GM18873 (cell line): ENCODE measurements around the gene ETS2.

ENCODE experiments used
- ATAC-seq: cut with Tn5 transposase; IDR thresholded peaks from one replicate; pipeline ENCODE4 v1.9.1; 2021; ENCODE audit warnings: mild to moderate bottlenecking, moderate library complexity, moderate number of reproducible peaks; ENCODE audit not compliant: unreplicated experiment, low FRiP score

ETS2 gene

GRCh38 chr21:38800046-38800758, 5.5 kb upstream of the ETS2 start:
- ATAC-seq, result no peak

GRCh38 chr21:38800924-38801744, 4.6 kb upstream of the ETS2 start:
- no peak for ATAC-seq

- no peak for ATAC-seq
These were observed 3.4 kb upstream of the ETS2 start for GRCh38 chr21:38802050-38803026.

- no peak for ATAC-seq
These were observed 2.6 kb upstream of the ETS2 start for GRCh38 chr21:38803075-38803660.

DNA sequence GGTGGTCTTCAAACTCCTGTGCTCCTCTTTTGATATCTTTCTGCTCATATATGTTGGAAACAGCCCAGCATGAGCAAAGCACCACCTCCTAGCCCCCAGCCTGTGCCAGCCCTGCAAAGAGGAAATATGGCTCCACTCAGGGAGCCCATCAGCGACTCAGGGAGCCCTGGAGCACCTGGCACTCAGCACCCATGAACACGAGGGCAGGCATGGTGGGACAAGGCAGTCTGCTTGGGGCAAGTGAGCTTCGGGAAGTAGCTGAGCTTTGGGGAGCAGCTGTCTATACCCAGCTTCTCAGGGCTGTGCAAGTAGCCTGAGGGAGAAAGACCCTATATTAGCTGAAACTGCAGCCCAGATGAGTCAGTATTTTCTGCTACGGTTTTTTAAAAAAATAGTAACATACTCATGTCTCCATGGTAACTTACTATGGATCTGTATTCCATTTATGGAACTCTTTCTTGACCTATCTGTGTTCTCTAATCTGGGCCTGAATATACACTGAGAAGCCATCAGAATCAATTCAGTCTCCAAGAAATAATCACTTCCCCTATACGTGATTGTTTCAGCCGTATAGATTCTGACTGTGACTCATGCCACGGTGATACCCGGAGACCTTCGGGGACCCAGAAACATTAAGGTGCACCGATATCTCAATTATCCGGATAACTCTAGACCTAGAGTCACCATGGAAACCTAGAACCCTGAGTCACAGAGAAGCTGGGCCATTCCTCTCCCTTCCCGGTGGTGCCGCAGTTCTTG, 1.5 kb upstream of the ETS2 start:
- ATAC-seq, result no peak

GRCh38 chr21:38804789-38805327, 871 bp upstream of the ETS2 start:
- no peak for ATAC-seq

- ATAC-seq, result no peak
These were observed 618 bp downstream of the ETS2 start for GRCh38 chr21:38806153-38806941.

DNA sequence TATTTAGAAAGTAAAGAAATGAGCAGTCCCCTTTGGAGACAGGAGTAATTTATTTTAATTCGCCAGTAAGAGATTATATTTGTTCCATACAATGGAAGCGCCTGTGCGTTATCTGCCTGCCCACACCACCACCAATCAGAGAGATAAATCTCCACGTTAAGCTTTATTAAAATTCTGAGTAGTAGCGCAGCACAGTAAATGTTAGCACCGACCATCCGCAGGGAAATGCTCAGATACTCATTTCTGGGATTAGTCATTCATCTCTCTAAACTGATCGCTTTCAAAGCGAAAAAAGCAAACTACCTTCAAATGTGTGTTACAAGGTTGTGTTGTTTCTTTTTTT, 1.2 kb downstream of the ETS2 start:
- ATAC-seq, result no peak

DNA sequence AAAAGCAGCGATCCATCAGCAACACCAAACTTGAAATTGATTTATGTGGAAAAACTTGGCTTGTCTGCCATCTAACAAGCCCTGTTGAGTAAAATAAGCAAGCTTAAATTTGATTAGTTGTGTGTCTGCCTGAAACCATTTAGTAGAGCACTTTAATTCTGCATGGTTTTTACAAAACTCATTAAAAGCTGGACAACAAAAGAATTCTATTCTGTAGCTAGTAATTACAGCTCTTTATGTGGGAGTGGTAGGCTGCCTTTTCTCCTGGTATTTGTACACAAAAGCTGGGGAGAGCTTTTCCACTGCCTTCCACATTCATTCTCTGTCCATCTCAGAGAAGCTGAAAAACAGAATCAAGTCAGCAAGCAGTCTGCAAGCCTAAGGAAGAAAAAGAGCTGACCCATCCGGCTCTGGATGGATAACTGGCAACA, 1.7 kb downstream of the ETS2 start:
- no peak for ATAC-seq

DNA sequence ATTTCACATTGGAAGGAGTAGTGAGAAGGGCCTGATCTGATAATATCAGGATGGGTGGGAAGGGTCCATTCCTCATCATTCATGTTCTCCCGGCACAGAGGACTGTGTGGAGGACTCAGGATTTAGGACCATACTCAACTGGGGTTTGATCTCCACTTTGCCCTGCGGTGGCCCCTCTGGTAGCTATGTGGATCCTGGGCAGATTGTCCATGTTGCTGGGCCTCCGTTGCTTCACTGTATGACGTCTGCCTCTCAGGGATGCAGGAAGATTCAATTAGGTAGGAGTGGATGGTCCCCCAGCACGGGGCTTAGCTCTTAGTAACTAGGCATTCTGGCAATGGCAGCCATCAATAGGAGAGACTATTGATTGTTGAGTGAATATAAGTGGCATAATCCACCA, 2.3 kb downstream of the ETS2 start:
- no peak for ATAC-seq

DNA sequence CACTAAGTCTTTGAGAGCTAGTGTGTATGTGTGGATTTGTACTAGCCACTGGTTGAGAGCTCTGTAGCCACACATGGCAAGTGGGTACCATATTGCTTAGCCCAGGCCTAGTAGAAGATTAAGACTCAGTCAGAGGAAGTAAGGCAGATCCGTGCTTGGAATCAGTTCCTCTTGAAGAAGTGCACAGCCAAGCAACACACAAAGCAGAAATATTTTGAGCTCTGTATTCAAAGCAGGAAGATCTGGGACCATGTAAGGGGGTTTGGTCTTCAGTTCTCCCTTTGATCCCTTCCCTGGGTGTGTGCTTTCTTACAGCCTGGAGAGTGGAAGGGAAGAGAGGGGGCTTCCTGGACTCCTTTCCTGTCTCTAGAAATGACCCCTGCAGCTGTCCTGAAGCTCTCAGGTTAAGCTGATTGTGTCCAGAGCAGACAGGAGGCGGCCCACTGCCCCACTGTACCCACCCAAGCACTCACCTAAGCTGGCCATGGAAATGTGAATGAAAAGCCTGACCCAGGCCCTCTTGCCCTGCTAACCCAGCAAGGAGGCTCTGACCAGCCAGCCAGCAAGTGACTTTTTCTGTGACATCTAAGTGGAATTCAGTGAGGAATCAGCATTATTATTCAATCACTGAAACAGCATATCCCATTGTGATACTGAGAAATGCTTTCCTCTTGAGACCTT, 3.6 kb downstream of the ETS2 start:
- no peak for ATAC-seq

DNA sequence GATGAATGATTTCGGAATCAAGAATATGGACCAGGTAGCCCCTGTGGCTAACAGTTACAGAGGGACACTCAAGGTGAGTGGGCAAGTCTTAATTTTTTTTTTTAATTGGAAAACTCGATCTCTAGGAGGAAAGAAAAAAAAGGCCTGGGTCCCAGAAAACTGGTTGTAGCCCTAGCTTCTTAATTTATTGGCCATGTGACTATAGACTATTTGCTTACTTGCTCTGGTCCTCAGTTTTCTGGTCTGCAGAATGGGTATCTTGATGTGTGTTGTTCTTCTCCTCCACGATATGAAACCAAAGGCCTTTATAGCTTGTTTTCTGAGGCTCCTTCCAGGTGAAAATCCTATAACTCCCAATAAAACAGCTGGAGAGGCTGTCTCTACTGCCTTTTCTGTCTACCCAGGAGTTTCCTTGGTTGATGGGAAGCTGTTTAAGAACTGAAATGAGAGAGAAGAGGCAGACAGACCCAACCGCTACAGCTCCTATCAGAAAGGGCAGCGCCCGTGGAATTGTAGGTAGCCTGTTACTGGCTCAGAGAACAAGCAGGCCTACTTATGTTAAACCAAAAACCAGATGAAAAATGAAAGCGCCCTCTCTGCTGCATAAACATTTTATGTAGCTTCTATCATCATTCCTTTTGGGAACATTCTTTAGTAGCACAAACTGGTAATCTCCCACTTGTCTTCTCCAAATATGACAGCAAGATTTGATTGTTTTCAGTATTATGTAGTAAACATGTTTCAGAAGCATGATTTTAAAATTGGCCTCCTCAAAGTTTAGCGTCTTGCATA, 4.5 kb downstream of the ETS2 start:
- ATAC-seq, result no peak

DNA sequence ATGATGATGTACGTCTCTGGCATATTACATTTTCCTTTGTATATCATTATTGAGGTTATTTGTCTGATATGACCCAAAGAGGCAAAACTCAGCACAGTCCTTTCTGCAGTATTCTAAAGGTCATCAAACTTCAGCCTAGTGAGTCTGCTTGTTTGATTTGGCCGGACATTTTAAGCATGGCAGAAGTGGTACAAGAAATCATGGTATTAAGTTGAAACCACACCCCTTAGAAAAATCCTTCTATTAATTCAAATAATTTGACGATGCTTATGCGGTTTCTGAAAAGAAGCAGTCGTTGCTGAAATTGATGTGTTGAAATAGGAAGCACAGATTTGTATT, 5.1 kb downstream of the ETS2 start:
- ATAC-seq, result no peak

- no peak for ATAC-seq
These were observed 5.5 kb downstream of the ETS2 start for GRCh38 chr21:38811257-38811656.

GRCh38 chr21:38813143-38813542, 7.4 kb downstream of the ETS2 start:
- no peak for ATAC-seq

DNA sequence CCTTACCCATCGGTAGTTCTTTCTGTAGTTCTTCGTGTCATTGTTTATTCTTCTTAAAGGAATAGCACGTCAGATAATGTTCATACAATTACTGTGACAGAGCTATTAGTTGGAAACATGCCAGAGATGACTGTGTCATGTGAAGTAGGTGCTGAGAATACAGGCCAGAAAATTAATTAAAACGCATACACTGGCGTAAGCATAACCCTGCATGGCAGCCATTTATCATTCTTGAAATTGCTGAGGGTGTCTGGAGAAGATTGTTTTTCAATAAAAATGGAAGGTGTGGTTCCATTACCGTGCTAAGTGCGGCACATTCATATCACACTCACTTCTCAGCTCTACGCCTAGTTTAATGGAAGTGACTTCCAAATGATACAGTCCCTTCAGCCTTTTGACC, 7.8 kb downstream of the ETS2 start:
- ATAC-seq, result no peak
